Kidney (tissue), 14 donors: ENCODE measurements around the gene OSBPL10. TPM values are rescaled to one million over a fixed set of nuclear protein-coding genes. Genes with fewer than 3 reads are reported as not detected.

Experiments used
- DNase-seq, 5 donors: peaks; one replicate each; pipeline ENCODE4 v3.0.0-alpha.2; 2013 to 2020
- FAIRE-seq: peaks from 2 replicates; lab custom pipeline; 2012; peaks lifted over from hg19 to GRCh38; lab: Jason Lieb, UNC
- H3K27ac ChIP-seq, 2 donors: one replicate each; pipeline ENCODE4 v1.7.0; 2013; ENCODE audit warnings: low read depth in 2 of 2, low read length in 2 of 2, inconsistent platforms in 1 of 2
- H3K27me3 ChIP-seq: one replicate; pipeline ENCODE4 v1.7.1; 2013; ENCODE audit warnings: low read length, inconsistent platforms; ENCODE audit not compliant: control insufficient read depth, insufficient read depth
- H3K36me3 ChIP-seq, 3 donors: one replicate each; pipeline versions ENCODE4 v1.7.0 to v1.7.1; 2013; ENCODE audit warnings: low read length in 3 of 3, control low read depth in 1 of 3, inconsistent platforms in 1 of 3; ENCODE audit not compliant: insufficient read depth in 3 of 3, control insufficient read depth in 2 of 3
- H3K4me1 ChIP-seq, 3 donors: one replicate each; pipeline versions ENCODE4 v1.7.0 to v1.7.1; 2013; ENCODE audit warnings: low read length in 3 of 3, inconsistent platforms in 1 of 3, low read depth in 1 of 3; ENCODE audit not compliant: control insufficient read depth in 2 of 3, insufficient read depth in 2 of 3
- H3K4me3 ChIP-seq, 3 donors: one replicate each; pipeline versions ENCODE4 v1.7.0 to v1.8.1; 2013; ENCODE audit warnings: low read length in 3 of 3, control low read depth in 1 of 3, inconsistent platforms in 1 of 3
- H3K9ac ChIP-seq, 3 donors: one replicate each; pipeline versions ENCODE4 v1.7.0 to v1.7.1; 2013; ENCODE audit warnings: low read length in 3 of 3, control low read depth in 1 of 3, inconsistent platforms in 1 of 3
- H3K9me3 ChIP-seq, 3 donors: one replicate each; pipeline versions ENCODE4 v1.7.0 to v1.7.1; 2013; ENCODE audit warnings: low read length in 3 of 3, control low read depth in 1 of 3, inconsistent platforms in 1 of 3; ENCODE audit not compliant: control insufficient read depth in 2 of 3, insufficient read depth in 1 of 3
- intact Hi-C: fragments of 100-400 bp; cut with DNase I; formaldehyde crosslinking; loops from one replicate; pipeline ENCODE4 v1.11.1; 2022
- polyA plus RNA-seq: library from polyadenylated mRNA; stranded (reverse); fragments of 350-450 nt; fragmentation: Illumina TruSeq; extraction: RNeasy Lipid Tissue Mini Kit (QIAGEN cat#74804); gene quantifications from one replicate; pipeline ENCODE4 v1.2.3, GENCODE V29; 2014; ENCODE audit warnings: low read depth, low replicate concordance; ENCODE audit not compliant: insufficient read depth
- total RNA-seq: library from RNA; stranded (reverse); fragmentation: NEBNext Ultra II Directional; extraction: Animal tissue kit (Norgen Biotek cat#: 25700); gene quantifications from one replicate; pipeline ENCODE4 v1.2.1, GENCODE V29; 2021
- TF ChIP-seq, protein P1 (sequence below): IDR thresholded peaks from 3 replicates; pipeline ENCODE4 v1.5.1; 2012; ENCODE audit warnings: mild to moderate bottlenecking, moderate library complexity, borderline replicate concordance; ENCODE audit not compliant: insufficient read depth; ENCODE audit errors: extremely low read depth
- donor health status: control.
- donor health status: control.
- donor health status: control.
- donor health status: control.
- donor health status: control.
- donor health status: DM: yes; HTN: yes; CAD: no.
- donor health status: Normal renal cell carcinoma (clear cell type).

OSBPL10 gene
- total and polyA plus RNA-seq, 2 donors from 2014 or later, result 11.8 to 89.3 TPM

DNA sequence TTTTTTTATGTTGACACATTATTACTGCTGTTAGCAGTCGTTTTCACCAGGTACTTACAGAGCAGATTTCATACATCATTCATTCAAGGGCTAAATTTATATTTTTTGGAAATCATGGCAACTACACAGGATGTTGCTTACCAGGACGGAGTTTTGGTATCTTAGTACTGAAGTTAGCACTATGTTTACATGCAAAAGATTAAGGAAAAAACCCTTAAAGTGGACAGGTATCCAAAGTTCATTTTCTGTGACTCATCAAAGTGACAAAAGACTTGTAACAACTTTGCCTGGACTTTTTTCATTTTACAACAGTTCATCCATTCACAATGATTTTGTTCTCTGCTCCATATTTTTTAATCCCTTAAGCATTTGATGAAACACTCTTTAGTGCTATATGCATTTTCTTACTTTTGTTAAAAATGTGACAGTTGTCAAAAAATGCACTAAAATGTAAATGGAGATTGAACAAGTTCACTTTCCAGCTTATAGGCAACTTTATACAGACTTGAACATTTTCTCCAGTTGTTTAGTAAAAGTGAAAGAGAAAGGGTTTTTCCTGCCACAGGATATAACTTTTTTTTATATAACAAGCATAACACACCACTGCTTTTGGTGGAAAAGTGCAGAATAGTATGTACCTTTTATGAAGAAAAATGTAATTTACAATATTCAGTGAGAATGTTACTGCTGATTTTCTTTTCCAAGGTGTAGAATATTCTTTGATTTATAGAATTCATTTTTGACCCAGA, 344.2 kb downstream of the OSBPL10 start:
- TF ChIP-seq, protein P1, sequence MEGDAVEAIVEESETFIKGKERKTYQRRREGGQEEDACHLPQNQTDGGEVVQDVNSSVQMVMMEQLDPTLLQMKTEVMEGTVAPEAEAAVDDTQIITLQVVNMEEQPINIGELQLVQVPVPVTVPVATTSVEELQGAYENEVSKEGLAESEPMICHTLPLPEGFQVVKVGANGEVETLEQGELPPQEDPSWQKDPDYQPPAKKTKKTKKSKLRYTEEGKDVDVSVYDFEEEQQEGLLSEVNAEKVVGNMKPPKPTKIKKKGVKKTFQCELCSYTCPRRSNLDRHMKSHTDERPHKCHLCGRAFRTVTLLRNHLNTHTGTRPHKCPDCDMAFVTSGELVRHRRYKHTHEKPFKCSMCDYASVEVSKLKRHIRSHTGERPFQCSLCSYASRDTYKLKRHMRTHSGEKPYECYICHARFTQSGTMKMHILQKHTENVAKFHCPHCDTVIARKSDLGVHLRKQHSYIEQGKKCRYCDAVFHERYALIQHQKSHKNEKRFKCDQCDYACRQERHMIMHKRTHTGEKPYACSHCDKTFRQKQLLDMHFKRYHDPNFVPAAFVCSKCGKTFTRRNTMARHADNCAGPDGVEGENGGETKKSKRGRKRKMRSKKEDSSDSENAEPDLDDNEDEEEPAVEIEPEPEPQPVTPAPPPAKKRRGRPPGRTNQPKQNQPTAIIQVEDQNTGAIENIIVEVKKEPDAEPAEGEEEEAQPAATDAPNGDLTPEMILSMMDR, result no peak
- H3K36me3 ChIP-seq, result peaks cover 0 to 4% (median 2%) of the 10 kb centered on the region in 3 donors
- H3K27ac ChIP-seq, result no peak overlapping the region
- intact Hi-C loops, result no loop called here
- peak in 1 of 5 donors; percentile 3 for DNase-seq
- H3K4me1 ChIP-seq, result no peaks in the 10 kb centered on the region
- FAIRE-seq, result no peak
- no peaks in the 10 kb centered on the region for H3K9me3 ChIP-seq
- no peaks in the 10 kb centered on the region for H3K27me3 ChIP-seq
- H3K4me3 ChIP-seq, result no peak overlapping the region
- H3K9ac ChIP-seq, result no peak overlapping the region

DNA sequence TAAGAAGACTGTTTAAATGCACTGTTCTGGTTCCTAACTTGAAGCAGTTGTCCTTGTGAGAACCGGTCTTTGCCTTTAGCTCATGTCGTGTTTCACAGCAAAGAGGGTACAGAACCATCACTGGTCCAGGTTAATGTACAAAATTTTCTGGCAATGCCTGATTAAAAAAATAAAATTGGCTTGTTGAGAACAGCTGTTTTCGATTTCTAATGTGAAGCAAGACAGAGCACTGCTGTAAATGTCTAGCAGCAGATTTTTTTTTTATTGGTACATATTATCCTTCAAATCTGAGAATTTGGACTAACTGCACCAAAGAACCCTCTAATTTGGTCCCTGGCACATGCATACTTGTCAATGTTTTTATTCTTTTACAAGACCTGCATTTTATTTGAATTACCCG, 345.0 kb downstream of the OSBPL10 start:
- H3K27ac ChIP-seq, result no peak overlapping the region
- no peaks in the 10 kb centered on the region for H3K9me3 ChIP-seq
- intact Hi-C loops, result no loop called here
- no peak overlapping the region for H3K9ac ChIP-seq
- H3K4me1 ChIP-seq, result no peaks in the 10 kb centered on the region
- no peaks in the 10 kb centered on the region for H3K27me3 ChIP-seq
- TF ChIP-seq, protein P1, result no peak
- H3K36me3 ChIP-seq, result peaks cover 0 to 4% (median 2%) of the 10 kb centered on the region in 3 donors
- no peak for DNase-seq
- FAIRE-seq, result no peak
- H3K4me3 ChIP-seq, result no peak overlapping the region

DNA sequence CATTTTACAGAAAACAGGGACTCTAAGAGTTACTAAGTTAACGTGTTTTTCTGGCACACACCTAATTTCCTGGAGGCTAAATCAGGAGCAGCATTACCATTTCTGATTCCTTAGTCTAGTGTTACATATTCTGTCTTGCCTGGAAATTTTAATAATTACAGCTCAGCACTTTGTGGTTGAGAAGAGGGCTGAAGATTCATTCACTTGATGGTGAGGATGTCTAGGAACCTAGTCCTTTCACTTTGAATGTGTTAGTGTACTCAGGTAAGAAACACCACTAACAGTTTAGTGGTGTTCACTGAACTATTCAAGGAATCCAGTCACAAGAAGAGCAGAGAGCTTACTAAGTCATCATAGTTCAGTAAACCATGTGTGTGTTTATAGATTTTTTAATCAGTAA, 345.5 kb downstream of the OSBPL10 start:
- Histone ChIP-seq H3K9ac (no peak overlapping the region), H3K27me3 (no peaks in the 10 kb centered on the region), H3K27ac (no peak overlapping the region), H3K9me3 (no peaks in the 10 kb centered on the region), H3K4me3 (no peak overlapping the region), H3K36me3 (peaks cover 0 to 4% (median 2%) of the 10 kb centered on the region in 3 donors), H3K4me1 (no peaks in the 10 kb centered on the region)
- FAIRE-seq, result no peak
- DNase-seq, result no peak
- TF ChIP-seq, protein P1, result no peak
- intact Hi-C loops, result no loop called here

DNA sequence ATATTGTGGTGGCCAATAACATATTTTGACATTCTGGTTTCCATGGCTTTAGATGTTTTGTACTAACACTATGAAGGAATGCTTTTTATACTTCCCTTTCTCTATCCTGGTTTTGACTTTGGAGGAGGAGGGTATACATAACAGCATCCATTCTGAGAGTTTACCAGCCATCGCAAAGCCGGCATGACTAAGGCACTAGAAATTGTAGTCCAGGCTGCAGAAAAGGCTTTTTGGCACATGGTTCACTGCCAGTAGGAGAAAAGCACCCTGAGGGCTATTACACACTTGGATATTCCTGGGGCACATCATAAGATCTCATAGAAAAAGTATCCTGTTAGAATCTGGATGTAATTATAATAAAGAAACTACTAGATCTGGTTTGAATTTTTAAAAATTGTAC, 346.6 kb downstream of the OSBPL10 start:
- H3K27me3 ChIP-seq, result no peaks in the 10 kb centered on the region
- no peaks in the 10 kb centered on the region for H3K4me1 ChIP-seq
- no peak overlapping the region for H3K4me3 ChIP-seq
- no peak overlapping the region for H3K27ac ChIP-seq
- no peaks in the 10 kb centered on the region for H3K9me3 ChIP-seq
- DNase-seq (no peak), FAIRE-seq (no peak)
- no peak overlapping the region for H3K9ac ChIP-seq
- H3K36me3 ChIP-seq, result peaks cover 0 to 4% (median 2%) of the 10 kb centered on the region in 3 donors
- intact Hi-C loops, result no loop called here
- TF ChIP-seq, protein P1, result no peak
